Kidney (tissue), 22 donors: ENCODE data around the gene CLDN11. TPM values are rescaled to one million over a fixed set of nuclear protein-coding genes. Genes with fewer than 3 reads are reported as not detected.

Source experiments
- DNase-seq, 5 donors: peaks; one replicate each; pipeline ENCODE4 v3.0.0-alpha.2; 2013 to 2020
- FAIRE-seq: peaks from 2 replicates; lab custom pipeline; 2012; peaks lifted over from hg19 to GRCh38; lab: Jason Lieb, UNC
- H3K27ac ChIP-seq, 2 donors: one replicate each; pipeline ENCODE4 v1.7.0; 2013; ENCODE audit warnings: low read depth in 2 of 2, low read length in 2 of 2, inconsistent platforms in 1 of 2
- H3K27me3 ChIP-seq: one replicate; pipeline ENCODE4 v1.7.1; 2013; ENCODE audit warnings: low read length, inconsistent platforms; ENCODE audit not compliant: control insufficient read depth, insufficient read depth
- H3K36me3 ChIP-seq, 3 donors: one replicate each; pipeline versions ENCODE4 v1.7.0 to v1.7.1; 2013; ENCODE audit warnings: low read length in 3 of 3, control low read depth in 1 of 3, inconsistent platforms in 1 of 3; ENCODE audit not compliant: insufficient read depth in 3 of 3, control insufficient read depth in 2 of 3
- H3K4me1 ChIP-seq, 3 donors: one replicate each; pipeline versions ENCODE4 v1.7.0 to v1.7.1; 2013; ENCODE audit warnings: low read length in 3 of 3, inconsistent platforms in 1 of 3, low read depth in 1 of 3; ENCODE audit not compliant: control insufficient read depth in 2 of 3, insufficient read depth in 2 of 3
- H3K4me3 ChIP-seq, 3 donors: one replicate each; pipeline versions ENCODE4 v1.7.0 to v1.8.1; 2013; ENCODE audit warnings: low read length in 3 of 3, control low read depth in 1 of 3, inconsistent platforms in 1 of 3
- H3K9ac ChIP-seq, 3 donors: one replicate each; pipeline versions ENCODE4 v1.7.0 to v1.7.1; 2013; ENCODE audit warnings: low read length in 3 of 3, control low read depth in 1 of 3, inconsistent platforms in 1 of 3
- H3K9me3 ChIP-seq, 3 donors: one replicate each; pipeline versions ENCODE4 v1.7.0 to v1.7.1; 2013; ENCODE audit warnings: low read length in 3 of 3, control low read depth in 1 of 3, inconsistent platforms in 1 of 3; ENCODE audit not compliant: control insufficient read depth in 2 of 3, insufficient read depth in 1 of 3
- CTCF ChIP-seq: IDR thresholded peaks from 3 replicates; pipeline ENCODE4 v1.5.1; 2012; ENCODE audit warnings: mild to moderate bottlenecking, moderate library complexity, borderline replicate concordance; ENCODE audit not compliant: insufficient read depth; ENCODE audit errors: extremely low read depth
- intact Hi-C: fragments of 100-400 bp; cut with DNase I; formaldehyde crosslinking; loops from one replicate; pipeline ENCODE4 v1.11.1; 2022
- long read RNA-seq, 10 donors: library from polyadenylated mRNA in 1 of 10; unstranded in 1 of 10; transcript quantifications; one replicate each; pipeline ENCODE4 v2.0.0 and lab custom pipeline, GENCODE V29; 2021 to 2026
- polyA plus RNA-seq: library from polyadenylated mRNA; stranded (reverse); fragments of 350-450 nt; fragmentation: Illumina TruSeq; extraction: RNeasy Lipid Tissue Mini Kit (QIAGEN cat#74804); gene quantifications from one replicate; pipeline ENCODE4 v1.2.3, GENCODE V29; 2014; ENCODE audit warnings: low read depth, low replicate concordance; ENCODE audit not compliant: insufficient read depth
- total RNA-seq: library from RNA; stranded (reverse); fragmentation: NEBNext Ultra II Directional; extraction: Animal tissue kit (Norgen Biotek cat#: 25700); gene quantifications from one replicate; pipeline ENCODE4 v1.2.1, GENCODE V29; 2021
- donor health status: control.
- donor health status: control.
- donor health status: control.
- donor health status: control.
- donor health status: control.
- donor health status: DM: yes; HTN: yes; CAD: no.
- donor health status: Normal renal cell carcinoma (clear cell type).

The CLDN11 gene
- total RNA-seq = 2.4 TPM
- polyA plus RNA-seq = 1.6 TPM
- long read RNA-seq, donor 1, transcript CLDN11-201 (3 exons, 2,169 nt) = major isoform, 50 of 76 reads
- long read RNA-seq, donor 1, partial matches to known transcripts = 24 of 76 reads
- long read RNA-seq, donor 1, other reads (novel, unspliced or antisense) = 0 of 76 reads
- long read RNA-seq, donor 2, transcript CLDN11-201 (3 exons, 2,169 nt) = major isoform, 55 of 99 reads
- long read RNA-seq, donor 2, partial matches to known transcripts = 42 of 99 reads
- long read RNA-seq, donor 2, other reads (novel, unspliced or antisense) = 0 of 99 reads
- long read RNA-seq, donor 3, transcript CLDN11-201 (3 exons, 2,169 nt) = major isoform, 43 of 50 reads
- long read RNA-seq, donor 3, transcript CLDN11-204 (2 exons, 998 nt) = minor isoform, 6 of 50 reads
- long read RNA-seq, donor 3, partial matches to known transcripts = 0 of 50 reads
- long read RNA-seq, donor 3, other reads (novel, unspliced or antisense) = 0 of 50 reads
- long read RNA-seq, donor 4, transcript CLDN11-201 (3 exons, 2,169 nt) = major isoform, 10 of 327 reads
- long read RNA-seq, donor 4, partial matches to known transcripts = 311 of 327 reads
- long read RNA-seq, donor 4, other reads (novel, unspliced or antisense) = 0 of 327 reads
- long read RNA-seq, donor 5, partial matches to known transcripts = 0 of 2 reads
- long read RNA-seq, donor 5, other reads (novel, unspliced or antisense) = 0 of 2 reads
- long read RNA-seq, donor 6, transcript CLDN11-201 (3 exons, 2,169 nt) = major isoform, 11 of 11 reads
- long read RNA-seq, donor 6, partial matches to known transcripts = 0 of 11 reads
- long read RNA-seq, donor 6, other reads (novel, unspliced or antisense) = 0 of 11 reads
- long read RNA-seq, donor 7 = 0 reads
- long read RNA-seq, donor 8, transcript CLDN11-201 (3 exons, 2,169 nt) = major isoform, 39 of 44 reads
- long read RNA-seq, donor 8, transcript CLDN11-204 (2 exons, 998 nt) = minor isoform, 5 of 44 reads
- long read RNA-seq, donor 8, partial matches to known transcripts = 0 of 44 reads
- long read RNA-seq, donor 8, other reads (novel, unspliced or antisense) = 0 of 44 reads
- long read RNA-seq, donor 9, transcript CLDN11-201 (3 exons, 2,169 nt) = major isoform, 31 of 38 reads
- long read RNA-seq, donor 9, transcript CLDN11-204 (2 exons, 998 nt) = minor isoform, 5 of 38 reads
- long read RNA-seq, donor 9, partial matches to known transcripts = 0 of 38 reads
- long read RNA-seq, donor 9, other reads (novel, unspliced or antisense) = 0 of 38 reads
- long read RNA-seq, donor 10, transcript CLDN11-201 (3 exons, 2,169 nt) = major isoform, 28 of 40 reads
- long read RNA-seq, donor 10, transcript CLDN11-204 (2 exons, 998 nt) = minor isoform, 5 of 40 reads
- long read RNA-seq, donor 10, partial matches to known transcripts = 6 of 40 reads
- long read RNA-seq, donor 10, other reads (novel, unspliced or antisense) = 0 of 40 reads

- H3K4me1 ChIP-seq = peaks cover 3 to 7% (median 5%) of the 10 kb centered on the region in 3 donors
- no peaks in the 10 kb centered on the region for H3K9me3 ChIP-seq
- H3K9ac ChIP-seq = peak within 1 kb of the TSS in 2 of 3 donors; percentile 7 to 63
- DNase-seq (peak; percentile 72 to 93 (median 74)), FAIRE-seq (no peak)
- no peak within 1 kb of the TSS for H3K27ac ChIP-seq
- H3K36me3 ChIP-seq = no peaks in the 10 kb centered on the region
- intact Hi-C loops = no loop called here
- TF ChIP-seq CTCF = no peak
- H3K4me3 ChIP-seq = peak within 1 kb of the TSS; percentile 46 to 71 (median 60)
- peaks cover 4% of the 10 kb centered on the region for H3K27me3 ChIP-seq
Observed at GRCh38 chr3:170418422-170419398, at the start of gene CLDN11. Gene CLDN11, plus strand, starts transcription at chr3:170418868. Its CDS starts 199 bp downstream, at chr3:170419067.

- Histone ChIP-seq H3K4me1 (peaks cover 0 to 2% (median 0%) of the 10 kb centered on the region in 3 donors), H3K27me3 (no peaks in the 10 kb centered on the region), H3K27ac (no peak overlapping the region), H3K36me3 (no peaks in the 10 kb centered on the region), H3K4me3 (no peak overlapping the region), H3K9me3 (no peaks in the 10 kb centered on the region), H3K9ac (no peak overlapping the region)
- DNase-seq (no peak), FAIRE-seq (no peak)
- peak; percentile 2 for TF ChIP-seq CTCF
- intact Hi-C loops = no loop called here
Observed at GRCh38 chr3:170368921-170369320, 49.7 kb upstream of the CLDN11 start.
